Measurements from ENCODE around the gene PANX3.

Gene PANX3

DNA sequence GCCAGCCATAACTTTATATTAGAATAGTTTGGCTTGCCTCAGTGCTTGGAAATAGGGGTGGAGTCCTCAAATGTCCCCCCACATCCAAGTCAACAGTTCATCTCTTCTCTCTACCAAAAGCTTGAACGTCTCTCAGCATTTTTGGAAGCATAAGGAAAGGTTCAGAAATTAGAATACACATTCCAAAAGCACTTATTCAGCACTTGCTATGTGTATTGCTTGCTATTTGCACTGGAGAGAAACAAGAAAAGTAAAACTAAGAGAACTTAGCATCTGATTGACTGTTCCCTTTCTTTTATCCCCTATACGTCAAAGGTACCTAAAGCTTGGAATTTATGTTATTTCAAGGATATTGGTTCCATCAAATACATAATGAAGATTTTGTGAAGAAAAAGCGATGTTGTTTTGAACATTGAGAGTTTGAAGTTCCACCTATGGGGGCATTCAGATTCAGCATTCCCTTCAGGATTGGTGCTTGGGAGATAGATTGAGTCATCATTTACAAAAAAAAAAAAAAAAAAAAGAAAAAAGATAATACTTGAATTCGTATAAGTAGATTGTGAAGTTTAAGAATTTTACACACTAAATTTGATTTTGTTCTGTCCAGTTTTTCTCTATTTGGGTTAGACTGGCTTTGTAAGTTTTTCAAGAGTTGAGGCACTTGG is 12.8 kb downstream of the PANX3 start:
- Histone ChIP-seq H3K9ac (ENCODE audit: low read length) (no peak overlapping the region), H3K27me3 (ENCODE audit: control insufficient read depth, insufficient read depth, low read length) (no peaks in the 10 kb centered on the region), H3K27ac (ENCODE audit: low read depth, low read length) (no peak overlapping the region), H3K36me3 (ENCODE audit: control insufficient read depth, insufficient read depth, low read length) (peaks cover 18% of the 10 kb centered on the region), H3K4me3 (ENCODE audit: low read length) (peak overlapping the region; percentile 96), H3K4me1 (ENCODE audit: control insufficient read depth, insufficient read depth, low read length) (peaks cover 10% of the 10 kb centered on the region)

GRCh38 chr11:124625504-124626168 is 14.4 kb downstream of the PANX3 start:
- Histone ChIP-seq H3K9ac (ENCODE audit: low read length) (no peak overlapping the region), H3K36me3 (ENCODE audit: control insufficient read depth, insufficient read depth, low read length) (peaks cover 24% of the 10 kb centered on the region), H3K4me1 (ENCODE audit: control insufficient read depth, insufficient read depth, low read length) (peaks cover 10% of the 10 kb centered on the region), H3K27ac (ENCODE audit: low read depth, low read length) (no peak overlapping the region), H3K27me3 (ENCODE audit: control insufficient read depth, insufficient read depth, low read length) (no peaks in the 10 kb centered on the region), H3K4me3 (ENCODE audit: low read length) (no peak overlapping the region)

DNA sequence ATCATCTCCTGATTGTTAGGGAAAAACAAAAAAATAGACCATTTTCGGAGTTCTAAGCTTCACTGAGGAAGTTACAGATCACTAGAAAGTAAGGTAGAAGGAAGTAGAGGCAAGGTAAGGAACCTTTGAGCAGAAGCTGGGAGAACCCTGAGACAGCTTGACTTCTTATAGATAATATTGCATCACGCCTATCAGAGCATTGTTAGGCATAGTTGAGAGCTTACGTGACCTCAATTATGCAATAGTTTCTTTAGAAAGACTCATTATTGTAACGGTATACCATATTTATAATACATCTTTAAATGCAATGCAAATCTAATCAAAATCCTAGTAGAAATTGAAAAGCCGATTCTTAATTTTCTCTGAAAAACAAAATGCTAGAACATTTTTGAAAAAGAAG is 16.3 kb downstream of the PANX3 start:
- Histone ChIP-seq H3K27me3 (ENCODE audit: control insufficient read depth, insufficient read depth, low read length) (no peaks in the 10 kb centered on the region), H3K4me1 (ENCODE audit: control insufficient read depth, insufficient read depth, low read length) (peaks cover 10% of the 10 kb centered on the region), H3K27ac (ENCODE audit: low read depth, low read length) (no peak overlapping the region), H3K36me3 (ENCODE audit: control insufficient read depth, insufficient read depth, low read length) (peaks cover 37% of the 10 kb centered on the region), H3K9ac (ENCODE audit: low read length) (no peak overlapping the region), H3K4me3 (ENCODE audit: low read length) (no peak overlapping the region)

DNA sequence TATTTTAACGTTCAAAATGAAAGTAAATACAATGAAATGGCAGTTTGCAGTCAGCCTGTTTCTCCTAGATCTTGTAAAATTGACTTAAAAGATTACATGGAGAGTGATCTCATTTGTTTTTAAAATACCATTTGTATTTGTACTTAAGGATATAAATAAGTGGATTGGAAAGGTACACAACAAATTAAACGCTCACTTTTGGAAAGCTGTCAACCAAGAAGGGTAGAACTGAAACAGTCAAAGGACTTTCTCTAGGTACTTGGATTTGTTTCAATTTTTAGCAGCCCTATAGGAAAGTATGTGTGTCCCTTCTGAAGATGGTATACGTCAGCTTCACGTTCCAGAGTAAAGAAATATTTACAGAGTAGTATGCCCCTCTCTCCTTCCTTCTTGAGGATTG is 18.7 kb downstream of the PANX3 start:
- Histone ChIP-seq H3K27me3 (ENCODE audit: control insufficient read depth, insufficient read depth, low read length) (no peaks in the 10 kb centered on the region), H3K36me3 (ENCODE audit: control insufficient read depth, insufficient read depth, low read length) (peaks cover 44% of the 10 kb centered on the region)

DNA sequence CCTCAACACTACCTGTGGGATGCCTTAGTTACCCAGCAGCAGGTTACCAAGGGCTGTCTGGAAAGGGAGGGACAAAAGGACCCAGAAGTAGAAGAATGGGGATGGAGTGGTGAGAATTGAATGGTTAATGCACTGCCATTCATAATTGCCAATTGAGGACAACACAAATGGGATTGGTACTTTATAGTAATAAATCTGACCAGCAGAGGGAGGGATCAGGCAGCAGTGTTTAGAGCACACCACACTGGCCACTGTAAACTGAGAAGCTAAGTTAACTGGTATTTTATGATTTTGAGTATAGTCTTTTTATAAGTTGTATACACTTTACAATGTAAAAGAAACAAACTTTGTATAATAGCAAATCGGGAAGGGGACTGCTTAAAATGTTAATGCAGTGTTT is 22.1 kb downstream of the PANX3 start:
- H3K9ac ChIP-seq (ENCODE audit: low read length): no peak overlapping the region
- no peaks in the 10 kb centered on the region for H3K4me1 ChIP-seq (ENCODE audit: control insufficient read depth, insufficient read depth, low read length)
- peaks cover 34% of the 10 kb centered on the region for H3K36me3 ChIP-seq (ENCODE audit: control insufficient read depth, insufficient read depth, low read length)
- no peak overlapping the region for H3K27ac ChIP-seq (ENCODE audit: low read depth, low read length)
- no peaks in the 10 kb centered on the region for H3K27me3 ChIP-seq (ENCODE audit: control insufficient read depth, insufficient read depth, low read length)
- H3K4me3 ChIP-seq (ENCODE audit: low read length): no peak overlapping the region

More for the DNA sequence above, 18.7 kb downstream of the PANX3 start:
- Histone ChIP-seq H3K4me1 (ENCODE audit: control insufficient read depth, insufficient read depth, low read length) (no peaks in the 10 kb centered on the region), H3K4me3 (ENCODE audit: low read length) (no peak overlapping the region), H3K9ac (ENCODE audit: low read length) (no peak overlapping the region), H3K27ac (ENCODE audit: low read depth, low read length) (no peak overlapping the region)

GRCh38 chr11:124635932-124636331 is 24.7 kb downstream of the PANX3 start:
- Histone ChIP-seq H3K4me1 (ENCODE audit: control insufficient read depth, insufficient read depth, low read length) (no peaks in the 10 kb centered on the region), H3K27ac (ENCODE audit: low read depth, low read length) (no peak overlapping the region), H3K4me3 (ENCODE audit: low read length) (no peak overlapping the region), H3K27me3 (ENCODE audit: control insufficient read depth, insufficient read depth, low read length) (no peaks in the 10 kb centered on the region), H3K36me3 (ENCODE audit: control insufficient read depth, insufficient read depth, low read length) (peaks cover 26% of the 10 kb centered on the region), H3K9ac (ENCODE audit: low read length) (no peak overlapping the region)

- H3K27ac ChIP-seq (ENCODE audit: low read depth, low read length): no peak overlapping the region
- peaks cover 7% of the 10 kb centered on the region for H3K36me3 ChIP-seq (ENCODE audit: control insufficient read depth, insufficient read depth, low read length)
- H3K4me3 ChIP-seq (ENCODE audit: low read length): no peak overlapping the region
Measured at GRCh38 chr11:124638500-124638899, 27.3 kb downstream of the PANX3 start.

GRCh38 chr11:124639186-124639585 is 28.0 kb downstream of the PANX3 start:
- Histone ChIP-seq H3K4me3 (ENCODE audit: low read length) (no peak overlapping the region), H3K9ac (ENCODE audit: low read length) (no peak overlapping the region), H3K27ac (ENCODE audit: low read depth, low read length) (no peak overlapping the region), H3K27me3 (ENCODE audit: control insufficient read depth, insufficient read depth, low read length) (no peaks in the 10 kb centered on the region), H3K4me1 (ENCODE audit: control insufficient read depth, insufficient read depth, low read length) (no peaks in the 10 kb centered on the region), H3K36me3 (ENCODE audit: control insufficient read depth, insufficient read depth, low read length) (peaks cover 7% of the 10 kb centered on the region)

More at GRCh38 chr11:124638500-124638899, 27.3 kb downstream of the PANX3 start:
- Histone ChIP-seq H3K27me3 (ENCODE audit: control insufficient read depth, insufficient read depth, low read length) (no peaks in the 10 kb centered on the region), H3K4me1 (ENCODE audit: control insufficient read depth, insufficient read depth, low read length) (no peaks in the 10 kb centered on the region), H3K9ac (ENCODE audit: low read length) (no peak overlapping the region)

GRCh38 chr11:124640666-124641065 is 29.4 kb downstream of the PANX3 start:
- Histone ChIP-seq H3K4me3 (ENCODE audit: low read length) (no peak overlapping the region), H3K4me1 (ENCODE audit: control insufficient read depth, insufficient read depth, low read length) (no peaks in the 10 kb centered on the region), H3K27ac (ENCODE audit: low read depth, low read length) (no peak overlapping the region), H3K36me3 (ENCODE audit: control insufficient read depth, insufficient read depth, low read length) (peaks cover 7% of the 10 kb centered on the region), H3K9ac (ENCODE audit: low read length) (no peak overlapping the region), H3K27me3 (ENCODE audit: control insufficient read depth, insufficient read depth, low read length) (no peaks in the 10 kb centered on the region)

- Histone ChIP-seq H3K9ac (ENCODE audit: low read length) (no peak overlapping the region), H3K4me3 (ENCODE audit: low read length) (no peak overlapping the region), H3K4me1 (ENCODE audit: control insufficient read depth, insufficient read depth, low read length) (no peaks in the 10 kb centered on the region), H3K36me3 (ENCODE audit: control insufficient read depth, insufficient read depth, low read length) (peaks cover 3% of the 10 kb centered on the region), H3K27ac (ENCODE audit: low read depth, low read length) (no peak overlapping the region), H3K27me3 (ENCODE audit: control insufficient read depth, insufficient read depth, low read length) (no peaks in the 10 kb centered on the region)
Measured at GRCh38 chr11:124642628-124643027, 31.4 kb downstream of the PANX3 start.

DNA sequence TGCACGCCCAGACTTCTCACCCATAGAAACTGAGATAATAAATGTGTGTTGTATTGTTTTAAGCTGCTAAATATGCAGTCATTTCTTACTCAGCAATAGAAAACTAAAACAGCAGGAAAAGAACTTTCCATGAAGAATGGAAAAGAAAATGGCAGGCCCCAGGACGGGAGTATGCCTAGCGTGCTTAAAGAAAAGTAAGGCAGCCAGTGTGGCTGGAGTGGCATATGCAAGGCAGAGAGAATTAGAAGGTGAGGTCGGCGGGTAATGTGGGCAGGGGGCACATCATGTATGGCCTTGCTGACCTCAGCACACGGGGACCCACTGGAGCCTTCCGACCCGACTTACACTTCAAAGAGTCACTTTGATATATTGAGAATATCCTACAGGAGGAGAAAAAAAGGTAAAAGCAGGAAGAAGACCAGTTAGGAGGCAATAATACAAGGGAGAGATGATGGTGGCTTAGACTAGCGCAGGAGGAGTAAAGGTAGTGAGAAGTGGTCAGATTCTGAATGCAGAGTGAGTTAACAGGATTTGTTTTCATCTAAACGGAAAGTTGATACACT is 31.9 kb downstream of the PANX3 start:
- peaks cover 3% of the 10 kb centered on the region for H3K36me3 ChIP-seq (ENCODE audit: control insufficient read depth, insufficient read depth, low read length)
- no peak overlapping the region for H3K9ac ChIP-seq (ENCODE audit: low read length)
- H3K4me1 ChIP-seq (ENCODE audit: control insufficient read depth, insufficient read depth, low read length): no peaks in the 10 kb centered on the region
- H3K27me3 ChIP-seq (ENCODE audit: control insufficient read depth, insufficient read depth, low read length): no peaks in the 10 kb centered on the region
- no peak overlapping the region for H3K27ac ChIP-seq (ENCODE audit: low read depth, low read length)
- no peak overlapping the region for H3K4me3 ChIP-seq (ENCODE audit: low read length)

- Histone ChIP-seq H3K9ac (ENCODE audit: low read length) (no peak overlapping the region), H3K4me1 (ENCODE audit: control insufficient read depth, insufficient read depth, low read length) (no peaks in the 10 kb centered on the region), H3K36me3 (ENCODE audit: control insufficient read depth, insufficient read depth, low read length) (peaks cover 3% of the 10 kb centered on the region), H3K27ac (ENCODE audit: low read depth, low read length) (no peak overlapping the region), H3K27me3 (ENCODE audit: control insufficient read depth, insufficient read depth, low read length) (no peaks in the 10 kb centered on the region), H3K4me3 (ENCODE audit: low read length) (no peak overlapping the region)
Measured at GRCh38 chr11:124643605-124644425, 32.6 kb downstream of the PANX3 start.
